Measurements from ENCODE around the gene PDE3B. TPM values are rescaled to one million over a fixed set of nuclear protein-coding genes. Genes with fewer than 3 reads are reported as not detected.

Gene PDE3B
- polyA plus RNA-seq, 1 of the 3 experiments (the other 2 are of a cell fraction), result 0.26 TPM

DNA sequence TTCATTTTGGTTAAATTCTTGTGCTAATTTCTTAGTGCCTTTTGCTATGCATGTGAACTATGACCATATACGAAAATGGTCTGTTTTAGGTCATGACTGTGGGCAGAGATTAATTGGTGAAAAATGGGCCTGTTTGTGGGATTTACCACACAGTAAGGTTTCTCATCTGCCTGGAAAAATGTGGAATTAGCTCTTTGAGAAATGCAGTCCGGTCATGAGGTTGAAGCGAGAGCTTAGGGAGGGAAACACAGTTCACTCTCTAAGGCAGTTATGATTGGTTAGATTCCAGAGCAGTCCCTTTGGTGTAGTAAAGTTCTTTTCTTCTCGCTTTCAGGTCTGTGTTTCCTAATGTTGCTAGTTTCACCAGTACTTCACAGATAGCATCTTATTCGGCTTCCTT, 1.2 kb upstream of the PDE3B start:
- Histone ChIP-seq H3K36me3 (replicated peaks in 1 of 2; ENCODE audit: control insufficient read depth in 1 of 2, insufficient read depth in 2 of 2, low read length in 1 of 2) (no peaks in the 10 kb centered on the region), H2AFZ (ENCODE audit: low read depth) (no peak overlapping the region), H4K20me1 (ENCODE audit: insufficient read depth) (no peaks in the 10 kb centered on the region), H3K4me3 (ENCODE audit: low read depth in 2 of 2, low read length in 1 of 2) (no peak overlapping the region; a peak in 1 of 4 replicates), H3K27me3 (ENCODE audit: insufficient read depth) (no peaks in the 10 kb centered on the region), H3K4me2 (no peak overlapping the region), H3F3A (replicated peaks; ENCODE audit: insufficient read depth) (no peaks in the 10 kb centered on the region), H3K9me3 (no peaks in the 10 kb centered on the region), H3K27ac (ENCODE audit: low read depth in 2 of 2, low read length in 1 of 2) (no peak overlapping the region), H3K4me1 (ENCODE audit: control insufficient read depth in 1 of 2, insufficient read depth in 2 of 2, low read depth in 1 of 2, low read length in 1 of 2) (peaks cover 0 to 15% of the 10 kb centered on the region in 2 experiments; a peak in 2 of 4 replicates), H3K9ac (no peak overlapping the region), H3K79me2 (ENCODE audit: insufficient read depth) (no peaks in the 10 kb centered on the region), H3K9me2 (no peaks in the 10 kb centered on the region)
- ChIA-PET POLR2A (no interaction called here), CTCF (interaction anchor here (1.7 to 2.9 kb wide), 2 partner anchors 105 to 123 kb away, joined by 5 to 12 read pairs; no protein-coding TSS in a partner anchor)
- 95% methylated on average over 5 of the region's 5 CpGs for WGBS (ENCODE audit: low lambda C conversion rate)
- DNase-seq, result no peak
- no peak for TF ChIP-seq TAF1 (IDR thresholded peaks at IDR 0.05; ENCODE audit: borderline replicate concordance, low read depth, low read length)
- TF ChIP-seq, protein P1, sequence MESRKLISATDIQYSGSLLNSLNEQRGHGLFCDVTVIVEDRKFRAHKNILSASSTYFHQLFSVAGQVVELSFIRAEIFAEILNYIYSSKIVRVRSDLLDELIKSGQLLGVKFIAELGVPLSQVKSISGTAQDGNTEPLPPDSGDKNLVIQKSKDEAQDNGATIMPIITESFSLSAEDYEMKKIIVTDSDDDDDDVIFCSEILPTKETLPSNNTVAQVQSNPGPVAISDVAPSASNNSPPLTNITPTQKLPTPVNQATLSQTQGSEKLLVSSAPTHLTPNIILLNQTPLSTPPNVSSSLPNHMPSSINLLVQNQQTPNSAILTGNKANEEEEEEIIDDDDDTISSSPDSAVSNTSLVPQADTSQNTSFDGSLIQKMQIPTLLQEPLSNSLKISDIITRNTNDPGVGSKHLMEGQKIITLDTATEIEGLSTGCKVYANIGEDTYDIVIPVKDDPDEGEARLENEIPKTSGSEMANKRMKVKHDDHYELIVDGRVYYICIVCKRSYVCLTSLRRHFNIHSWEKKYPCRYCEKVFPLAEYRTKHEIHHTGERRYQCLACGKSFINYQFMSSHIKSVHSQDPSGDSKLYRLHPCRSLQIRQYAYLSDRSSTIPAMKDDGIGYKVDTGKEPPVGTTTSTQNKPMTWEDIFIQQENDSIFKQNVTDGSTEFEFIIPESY (IDR thresholded peaks at IDR 0.05; ENCODE audit: borderline replicate concordance, low read depth), result no peak
- TF ChIP-seq JUND (IDR thresholded peaks at IDR 0.05), result no peak
- no peak for TF ChIP-seq PBX3 (IDR thresholded peaks at IDR 0.05)
- TF ChIP-seq USF2 (IDR thresholded peaks at IDR 0.05; ENCODE audit: borderline replicate concordance, low read depth, low read length), result no peak
- no peak for TF ChIP-seq GABPA (IDR thresholded peaks at IDR 0.05; ENCODE audit: low read depth)
- TF ChIP-seq REST (IDR thresholded peaks at IDR 0.05; ENCODE audit: low read depth, low read length), result no peak
- no peak for TF ChIP-seq MAX (IDR thresholded peaks at IDR 0.05; ENCODE audit: low read depth)
- no peak for TF ChIP-seq RCOR1 (IDR thresholded peaks at IDR 0.05; ENCODE audit: low read length)
- no peak for TF ChIP-seq RFX5 (IDR thresholded peaks at IDR 0.05; ENCODE audit: low read length)
- TF ChIP-seq, protein P2, sequence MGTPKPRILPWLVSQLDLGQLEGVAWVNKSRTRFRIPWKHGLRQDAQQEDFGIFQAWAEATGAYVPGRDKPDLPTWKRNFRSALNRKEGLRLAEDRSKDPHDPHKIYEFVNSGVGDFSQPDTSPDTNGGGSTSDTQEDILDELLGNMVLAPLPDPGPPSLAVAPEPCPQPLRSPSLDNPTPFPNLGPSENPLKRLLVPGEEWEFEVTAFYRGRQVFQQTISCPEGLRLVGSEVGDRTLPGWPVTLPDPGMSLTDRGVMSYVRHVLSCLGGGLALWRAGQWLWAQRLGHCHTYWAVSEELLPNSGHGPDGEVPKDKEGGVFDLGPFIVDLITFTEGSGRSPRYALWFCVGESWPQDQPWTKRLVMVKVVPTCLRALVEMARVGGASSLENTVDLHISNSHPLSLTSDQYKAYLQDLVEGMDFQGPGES (IDR thresholded peaks at IDR 0.05; ENCODE audit: low read depth, low read length), result no peak
- TF ChIP-seq GATA2 (CRISPR knock-in tag; IDR thresholded peaks at IDR 0.05), result no peak
- no peak for TF ChIP-seq USF1 (IDR thresholded peaks at IDR 0.05; ENCODE audit: borderline replicate concordance, low read depth)
- TF ChIP-seq CHD2 (IDR thresholded peaks at IDR 0.05; ENCODE audit: low read length, partially characterized antibody), result no peak
- TF ChIP-seq MXI1 (IDR thresholded peaks at IDR 0.05; ENCODE audit: low read depth, low read length), result no peak
- TF ChIP-seq RAD21 (IDR thresholded peaks at IDR 0.05; ENCODE audit: low read length), result no peak
- TF ChIP-seq EZH2phosphoT487 (IDR thresholded peaks at IDR 0.05; ENCODE audit: borderline replicate concordance, low read depth), result no peak
- TF ChIP-seq MEF2A (IDR thresholded peaks at IDR 0.05; ENCODE audit: borderline replicate concordance, low read depth), result no peak
- TF ChIP-seq TCF12 (IDR thresholded peaks at IDR 0.05), result no peak

All from SK-N-SH (cell line).